ENCODE data around the gene ELAC1.

The ELAC1 gene

DNA sequence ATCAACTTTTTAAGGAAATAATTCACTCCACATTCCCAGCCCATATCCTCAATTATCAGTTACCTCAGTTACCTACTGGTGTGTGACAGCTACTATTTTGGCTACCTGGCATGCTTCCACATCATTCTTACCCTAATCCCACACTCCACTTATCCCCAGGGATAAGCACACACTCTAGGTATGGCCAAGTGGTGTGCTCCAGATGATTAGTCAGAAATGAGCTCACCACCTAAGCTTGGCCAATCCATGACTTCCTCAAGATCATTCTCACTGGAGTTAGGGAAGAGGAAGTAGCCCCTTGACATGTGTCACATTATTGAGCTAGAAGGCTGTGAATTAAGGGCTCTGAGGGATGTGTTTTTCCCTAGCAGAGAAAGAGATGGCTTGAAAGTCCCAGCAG, 41.2 kb downstream of the ELAC1 start:
- no peak overlapping the region for H3K4me2 ChIP-seq (ENCODE audit: low read depth, low read length)
- H3K9ac ChIP-seq (ENCODE audit: low read length) = no peak overlapping the region
- H3K4me1 ChIP-seq (ENCODE audit: low read length) = no peaks in the 10 kb centered on the region
- no peaks in the 10 kb centered on the region for H3K9me2 ChIP-seq (replicated peaks; ENCODE audit: insufficient read depth, low read length)
- H3K27me3 ChIP-seq (replicated peaks; ENCODE audit: insufficient read depth, low read length) = no peaks in the 10 kb centered on the region
- H3K9me3 ChIP-seq (replicated peaks; ENCODE audit: insufficient read depth, low read length) = no peaks in the 10 kb centered on the region
- H3K79me2 ChIP-seq (ENCODE audit: low read length) = no peaks in the 10 kb centered on the region
- H3K27ac ChIP-seq (ENCODE audit: low read length) = no peak overlapping the region
- no peaks in the 10 kb centered on the region for H3K36me3 ChIP-seq (replicated peaks; ENCODE audit: insufficient read depth, low read length)
- no peak for DNase-seq
- H2AFZ ChIP-seq (ENCODE audit: low read length) = no peak overlapping the region
- no peak overlapping the region for H3K4me3 ChIP-seq (ENCODE audit: low read length)
- H3F3A ChIP-seq (ENCODE audit: insufficient read depth, low read length) = no peaks in the 10 kb centered on the region
- H4K20me1 ChIP-seq (ENCODE audit: insufficient read depth, low read length) = no peaks in the 10 kb centered on the region
- no peak for TF ChIP-seq EZH2phosphoT487 (IDR thresholded peaks at IDR 0.05; ENCODE audit: low read length)
- TF ChIP-seq, protein P1, sequence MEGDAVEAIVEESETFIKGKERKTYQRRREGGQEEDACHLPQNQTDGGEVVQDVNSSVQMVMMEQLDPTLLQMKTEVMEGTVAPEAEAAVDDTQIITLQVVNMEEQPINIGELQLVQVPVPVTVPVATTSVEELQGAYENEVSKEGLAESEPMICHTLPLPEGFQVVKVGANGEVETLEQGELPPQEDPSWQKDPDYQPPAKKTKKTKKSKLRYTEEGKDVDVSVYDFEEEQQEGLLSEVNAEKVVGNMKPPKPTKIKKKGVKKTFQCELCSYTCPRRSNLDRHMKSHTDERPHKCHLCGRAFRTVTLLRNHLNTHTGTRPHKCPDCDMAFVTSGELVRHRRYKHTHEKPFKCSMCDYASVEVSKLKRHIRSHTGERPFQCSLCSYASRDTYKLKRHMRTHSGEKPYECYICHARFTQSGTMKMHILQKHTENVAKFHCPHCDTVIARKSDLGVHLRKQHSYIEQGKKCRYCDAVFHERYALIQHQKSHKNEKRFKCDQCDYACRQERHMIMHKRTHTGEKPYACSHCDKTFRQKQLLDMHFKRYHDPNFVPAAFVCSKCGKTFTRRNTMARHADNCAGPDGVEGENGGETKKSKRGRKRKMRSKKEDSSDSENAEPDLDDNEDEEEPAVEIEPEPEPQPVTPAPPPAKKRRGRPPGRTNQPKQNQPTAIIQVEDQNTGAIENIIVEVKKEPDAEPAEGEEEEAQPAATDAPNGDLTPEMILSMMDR (IDR thresholded peaks at IDR 0.05; ENCODE audit: low read length) = no peak
- no peak for TF ChIP-seq EZH2 (optimal IDR thresholded peaks at IDR 0.05; ENCODE audit: low read depth, low read length)

DNA sequence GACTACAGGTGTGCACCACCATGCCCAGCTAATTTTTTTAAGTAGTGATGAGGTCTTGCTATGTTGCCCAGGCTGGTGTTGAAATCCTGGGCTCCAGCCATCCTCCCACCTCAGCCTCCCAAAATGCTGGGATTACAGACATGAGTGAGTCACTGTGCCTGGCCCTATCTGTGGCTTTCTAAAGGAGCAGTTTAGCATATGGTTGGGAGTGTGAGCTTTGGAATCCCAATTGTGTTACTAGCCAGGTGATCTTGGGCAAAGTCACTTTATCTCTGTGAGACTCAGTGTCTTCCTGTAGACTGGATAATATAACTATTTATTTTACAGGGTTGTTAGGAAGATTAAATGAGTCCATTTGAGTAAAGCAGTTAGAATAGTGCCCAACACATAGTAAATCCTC, 42.4 kb downstream of the ELAC1 start:
- Histone ChIP-seq H3F3A (ENCODE audit: insufficient read depth, low read length) (no peaks in the 10 kb centered on the region), H3K9ac (ENCODE audit: low read length) (no peak overlapping the region), H3K9me2 (replicated peaks; ENCODE audit: insufficient read depth, low read length) (no peaks in the 10 kb centered on the region), H3K27ac (ENCODE audit: low read length) (no peak overlapping the region), H3K36me3 (replicated peaks; ENCODE audit: insufficient read depth, low read length) (no peaks in the 10 kb centered on the region), H3K27me3 (replicated peaks; ENCODE audit: insufficient read depth, low read length) (no peaks in the 10 kb centered on the region), H3K9me3 (replicated peaks; ENCODE audit: insufficient read depth, low read length) (no peaks in the 10 kb centered on the region), H3K79me2 (ENCODE audit: low read length) (no peaks in the 10 kb centered on the region), H3K4me3 (ENCODE audit: low read length) (no peak overlapping the region), H4K20me1 (ENCODE audit: insufficient read depth, low read length) (no peaks in the 10 kb centered on the region), H3K4me2 (ENCODE audit: low read depth, low read length) (no peak overlapping the region), H3K4me1 (ENCODE audit: low read length) (no peaks in the 10 kb centered on the region), H2AFZ (ENCODE audit: low read length) (no peak overlapping the region)
- DNase-seq = no peak
- TF ChIP-seq, protein P1 (IDR thresholded peaks at IDR 0.05; ENCODE audit: low read length) = no peak
- TF ChIP-seq EZH2 (optimal IDR thresholded peaks at IDR 0.05; ENCODE audit: low read depth, low read length) (no peak), EZH2phosphoT487 (IDR thresholded peaks at IDR 0.05; ENCODE audit: low read length) (no peak)

DNA sequence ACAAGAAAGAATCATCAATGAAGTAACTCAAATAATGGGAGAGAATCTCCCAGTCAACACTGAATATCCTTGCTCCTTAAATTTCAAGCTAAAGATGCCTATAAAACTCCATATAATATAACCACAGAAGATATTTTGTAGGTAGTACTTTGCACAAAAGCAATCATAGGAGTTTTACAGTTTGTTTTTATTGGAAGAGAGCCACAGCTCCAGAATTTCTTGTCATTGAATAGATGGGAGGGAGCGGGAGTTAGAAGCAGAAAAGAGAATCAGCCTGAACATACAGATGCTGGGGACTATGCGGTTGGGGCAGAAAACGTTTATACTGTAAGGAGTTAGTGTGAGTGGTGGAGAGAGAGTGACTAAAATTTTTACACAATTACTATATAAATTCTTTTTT, 43.9 kb downstream of the ELAC1 start:
- Histone ChIP-seq H3F3A (ENCODE audit: insufficient read depth, low read length) (no peaks in the 10 kb centered on the region), H3K79me2 (ENCODE audit: low read length) (no peaks in the 10 kb centered on the region), H3K27me3 (replicated peaks; ENCODE audit: insufficient read depth, low read length) (no peaks in the 10 kb centered on the region), H3K9me2 (replicated peaks; ENCODE audit: insufficient read depth, low read length) (no peaks in the 10 kb centered on the region), H3K4me2 (ENCODE audit: low read depth, low read length) (no peak overlapping the region), H3K4me1 (ENCODE audit: low read length) (no peaks in the 10 kb centered on the region), H3K9me3 (replicated peaks; ENCODE audit: insufficient read depth, low read length) (no peaks in the 10 kb centered on the region), H3K27ac (ENCODE audit: low read length) (no peak overlapping the region), H3K36me3 (replicated peaks; ENCODE audit: insufficient read depth, low read length) (no peaks in the 10 kb centered on the region), H3K4me3 (ENCODE audit: low read length) (no peak overlapping the region), H3K9ac (ENCODE audit: low read length) (no peak overlapping the region), H2AFZ (ENCODE audit: low read length) (no peak overlapping the region), H4K20me1 (ENCODE audit: insufficient read depth, low read length) (no peaks in the 10 kb centered on the region)
- TF ChIP-seq EZH2phosphoT487 (IDR thresholded peaks at IDR 0.05; ENCODE audit: low read length) (no peak), EZH2 (optimal IDR thresholded peaks at IDR 0.05; ENCODE audit: low read depth, low read length) (no peak)
- TF ChIP-seq, protein P1 (IDR thresholded peaks at IDR 0.05; ENCODE audit: low read length) = no peak
- no peak for DNase-seq

Measured in MM.1S (cell line).